ENCODE results near the gene IGFL4.

Gene IGFL4

DNA sequence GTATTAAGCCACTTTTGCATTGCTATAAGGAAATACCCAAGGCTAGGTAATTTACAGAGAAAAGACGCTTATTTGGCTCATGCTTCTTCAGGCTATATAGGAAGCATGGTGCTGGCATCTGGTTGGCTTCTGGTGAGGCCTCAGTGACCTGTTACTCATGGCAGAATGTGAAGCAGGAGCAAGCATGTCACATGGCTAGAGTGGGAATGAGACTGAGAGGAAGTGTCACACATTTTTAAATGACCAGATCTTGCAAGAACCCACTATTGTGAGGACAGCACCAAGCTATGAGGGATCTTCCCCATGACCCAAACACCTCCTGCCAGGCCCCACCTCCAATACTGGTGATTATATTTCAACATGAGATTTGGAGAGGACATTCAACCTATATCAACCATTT lies 25.7 kb upstream of the IGFL4 start:
- peaks cover 30% of the 10 kb centered on the region for H3K4me1 ChIP-seq (ENCODE audit: insufficient read depth, poor library complexity, severe bottlenecking)
- no peaks in the 10 kb centered on the region for H3K27me3 ChIP-seq (ENCODE audit: insufficient read depth, poor library complexity, severe bottlenecking)
- TF ChIP-seq, protein P1, sequence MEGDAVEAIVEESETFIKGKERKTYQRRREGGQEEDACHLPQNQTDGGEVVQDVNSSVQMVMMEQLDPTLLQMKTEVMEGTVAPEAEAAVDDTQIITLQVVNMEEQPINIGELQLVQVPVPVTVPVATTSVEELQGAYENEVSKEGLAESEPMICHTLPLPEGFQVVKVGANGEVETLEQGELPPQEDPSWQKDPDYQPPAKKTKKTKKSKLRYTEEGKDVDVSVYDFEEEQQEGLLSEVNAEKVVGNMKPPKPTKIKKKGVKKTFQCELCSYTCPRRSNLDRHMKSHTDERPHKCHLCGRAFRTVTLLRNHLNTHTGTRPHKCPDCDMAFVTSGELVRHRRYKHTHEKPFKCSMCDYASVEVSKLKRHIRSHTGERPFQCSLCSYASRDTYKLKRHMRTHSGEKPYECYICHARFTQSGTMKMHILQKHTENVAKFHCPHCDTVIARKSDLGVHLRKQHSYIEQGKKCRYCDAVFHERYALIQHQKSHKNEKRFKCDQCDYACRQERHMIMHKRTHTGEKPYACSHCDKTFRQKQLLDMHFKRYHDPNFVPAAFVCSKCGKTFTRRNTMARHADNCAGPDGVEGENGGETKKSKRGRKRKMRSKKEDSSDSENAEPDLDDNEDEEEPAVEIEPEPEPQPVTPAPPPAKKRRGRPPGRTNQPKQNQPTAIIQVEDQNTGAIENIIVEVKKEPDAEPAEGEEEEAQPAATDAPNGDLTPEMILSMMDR (IDR thresholded peaks at IDR 0.05; ENCODE audit: poor library complexity, severe bottlenecking), result no peak
- no peak overlapping the region for H3K4me3 ChIP-seq (ENCODE audit: severe bottlenecking)
- no peaks in the 10 kb centered on the region for H3K9me3 ChIP-seq (ENCODE audit: severe bottlenecking)
- no peaks in the 10 kb centered on the region for H3K36me3 ChIP-seq (ENCODE audit: low read depth)
- DNase-seq (ENCODE audit: low spot score) (no peak), ATAC-seq (ENCODE audit: low read depth) (no peak)
- no peak overlapping the region for H3K27ac ChIP-seq (ENCODE audit: poor library complexity, severe bottlenecking)

DNA sequence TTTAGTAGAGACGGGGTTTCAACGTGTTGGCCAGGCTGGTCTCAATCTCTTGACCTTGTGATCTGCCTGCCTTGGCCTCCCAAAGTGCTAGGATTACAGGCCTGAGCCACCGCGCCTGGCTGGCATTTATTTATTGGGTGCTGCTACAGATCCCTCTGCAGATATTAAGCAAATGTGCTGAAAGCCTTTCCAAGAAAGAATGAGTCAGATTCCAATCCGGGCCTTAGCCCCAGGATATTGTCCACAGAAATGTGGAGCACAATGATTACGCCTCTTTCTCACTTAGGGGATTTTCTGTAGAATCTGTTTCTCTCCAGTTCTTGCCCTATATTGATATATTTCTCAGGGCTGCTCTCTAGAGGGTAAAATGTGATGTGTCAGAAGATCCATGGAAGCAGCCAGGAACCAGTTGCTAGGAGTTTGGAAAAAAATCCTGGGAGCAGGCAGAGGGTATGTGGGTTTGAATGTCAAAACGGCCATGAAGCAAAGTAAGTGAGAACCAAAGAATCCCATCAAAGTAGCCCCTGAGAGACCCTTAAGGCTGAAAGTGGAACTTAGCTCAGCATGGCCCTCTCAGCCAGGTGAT lies 24.8 kb upstream of the IGFL4 start:
- Histone ChIP-seq H3K27me3 (ENCODE audit: insufficient read depth, poor library complexity, severe bottlenecking) (no peaks in the 10 kb centered on the region), H3K36me3 (ENCODE audit: low read depth) (no peaks in the 10 kb centered on the region), H3K27ac (ENCODE audit: poor library complexity, severe bottlenecking) (no peak overlapping the region), H3K4me1 (ENCODE audit: insufficient read depth, poor library complexity, severe bottlenecking) (peaks cover 28% of the 10 kb centered on the region), H3K9me3 (ENCODE audit: severe bottlenecking) (no peaks in the 10 kb centered on the region), H3K4me3 (ENCODE audit: severe bottlenecking) (no peak overlapping the region)
- TF ChIP-seq, protein P1 (IDR thresholded peaks at IDR 0.05; ENCODE audit: poor library complexity, severe bottlenecking), result no peak
- DNase-seq (ENCODE audit: low spot score) (no peak), ATAC-seq (ENCODE audit: low read depth) (peak; percentile 9; the same call in 2 of the 3 replicates)

GRCh38 chr19:46063201-46063600 lies 22.4 kb upstream of the IGFL4 start:
- Histone ChIP-seq H3K4me3 (ENCODE audit: severe bottlenecking) (no peak overlapping the region), H3K4me1 (ENCODE audit: insufficient read depth, poor library complexity, severe bottlenecking) (peaks cover 10% of the 10 kb centered on the region), H3K27me3 (ENCODE audit: insufficient read depth, poor library complexity, severe bottlenecking) (no peaks in the 10 kb centered on the region), H3K9me3 (ENCODE audit: severe bottlenecking) (no peaks in the 10 kb centered on the region), H3K36me3 (ENCODE audit: low read depth) (no peaks in the 10 kb centered on the region), H3K27ac (ENCODE audit: poor library complexity, severe bottlenecking) (no peak overlapping the region)
- no peak for DNase-seq (ENCODE audit: low spot score)
- no peak for ATAC-seq (ENCODE audit: low read depth)
- TF ChIP-seq, protein P1 (IDR thresholded peaks at IDR 0.05; ENCODE audit: poor library complexity, severe bottlenecking), result no peak

- no peak for DNase-seq (ENCODE audit: low spot score)
- H3K4me1 ChIP-seq (ENCODE audit: insufficient read depth, poor library complexity, severe bottlenecking), result peaks cover 12% of the 10 kb centered on the region
- no peaks in the 10 kb centered on the region for H3K36me3 ChIP-seq (ENCODE audit: low read depth)
- TF ChIP-seq, protein P1 (IDR thresholded peaks at IDR 0.05; ENCODE audit: poor library complexity, severe bottlenecking), result no peak
- no peak for ATAC-seq (ENCODE audit: low read depth)
- H3K27ac ChIP-seq (ENCODE audit: poor library complexity, severe bottlenecking), result no peak overlapping the region
- H3K4me3 ChIP-seq (ENCODE audit: severe bottlenecking), result no peak overlapping the region
- no peaks in the 10 kb centered on the region for H3K27me3 ChIP-seq (ENCODE audit: insufficient read depth, poor library complexity, severe bottlenecking)
- H3K9me3 ChIP-seq (ENCODE audit: severe bottlenecking), result no peaks in the 10 kb centered on the region
Measured at GRCh38 chr19:46060012-46060411, 19.2 kb upstream of the IGFL4 start.

GRCh38 chr19:46058778-46059177 lies 18.0 kb upstream of the IGFL4 start:
- Histone ChIP-seq H3K27me3 (ENCODE audit: insufficient read depth, poor library complexity, severe bottlenecking) (no peaks in the 10 kb centered on the region), H3K27ac (ENCODE audit: poor library complexity, severe bottlenecking) (no peak overlapping the region), H3K36me3 (ENCODE audit: low read depth) (no peaks in the 10 kb centered on the region), H3K9me3 (ENCODE audit: severe bottlenecking) (no peaks in the 10 kb centered on the region), H3K4me1 (ENCODE audit: insufficient read depth, poor library complexity, severe bottlenecking) (peaks cover 12% of the 10 kb centered on the region), H3K4me3 (ENCODE audit: severe bottlenecking) (no peak overlapping the region)
- TF ChIP-seq, protein P1 (IDR thresholded peaks at IDR 0.05; ENCODE audit: poor library complexity, severe bottlenecking), result no peak
- ATAC-seq (ENCODE audit: low read depth) (no peak), DNase-seq (ENCODE audit: low spot score) (no peak)

All from RWPE2 (cell line).